ENCODE data around the gene MBOAT2. TPM values are rescaled to one million over a fixed set of nuclear protein-coding genes. Genes with fewer than 3 reads are reported as not detected.

Gene MBOAT2
- total and polyA plus RNA-seq, 2 experiments from 2014 or later, result 38.2 to 58.3 TPM

DNA sequence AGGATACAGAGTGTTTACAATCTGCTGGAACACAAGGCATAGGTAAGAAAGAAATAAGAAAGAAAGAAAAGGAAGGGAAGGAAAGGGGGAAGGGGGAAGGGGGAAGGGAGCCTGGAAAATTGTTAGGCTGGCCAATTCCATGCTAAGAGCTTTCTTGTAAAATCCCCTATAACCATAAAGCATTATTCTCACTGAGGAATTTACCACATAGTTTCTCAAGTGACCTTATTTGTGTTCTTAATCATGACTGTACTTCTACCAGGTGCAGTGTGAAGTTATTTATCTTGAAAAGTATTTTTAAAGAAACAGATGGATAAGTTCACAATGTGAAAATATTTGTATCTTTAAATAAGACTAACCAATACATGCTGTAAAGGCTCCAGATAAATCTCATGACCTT lies 126.9 kb downstream of the MBOAT2 start:
- TF ChIP-seq, protein P1, sequence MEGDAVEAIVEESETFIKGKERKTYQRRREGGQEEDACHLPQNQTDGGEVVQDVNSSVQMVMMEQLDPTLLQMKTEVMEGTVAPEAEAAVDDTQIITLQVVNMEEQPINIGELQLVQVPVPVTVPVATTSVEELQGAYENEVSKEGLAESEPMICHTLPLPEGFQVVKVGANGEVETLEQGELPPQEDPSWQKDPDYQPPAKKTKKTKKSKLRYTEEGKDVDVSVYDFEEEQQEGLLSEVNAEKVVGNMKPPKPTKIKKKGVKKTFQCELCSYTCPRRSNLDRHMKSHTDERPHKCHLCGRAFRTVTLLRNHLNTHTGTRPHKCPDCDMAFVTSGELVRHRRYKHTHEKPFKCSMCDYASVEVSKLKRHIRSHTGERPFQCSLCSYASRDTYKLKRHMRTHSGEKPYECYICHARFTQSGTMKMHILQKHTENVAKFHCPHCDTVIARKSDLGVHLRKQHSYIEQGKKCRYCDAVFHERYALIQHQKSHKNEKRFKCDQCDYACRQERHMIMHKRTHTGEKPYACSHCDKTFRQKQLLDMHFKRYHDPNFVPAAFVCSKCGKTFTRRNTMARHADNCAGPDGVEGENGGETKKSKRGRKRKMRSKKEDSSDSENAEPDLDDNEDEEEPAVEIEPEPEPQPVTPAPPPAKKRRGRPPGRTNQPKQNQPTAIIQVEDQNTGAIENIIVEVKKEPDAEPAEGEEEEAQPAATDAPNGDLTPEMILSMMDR (IDR thresholded peaks at IDR 0.05; ENCODE audit: low read depth, low read length), result no peak
- H3K27ac ChIP-seq, result no peak overlapping the region
- no peak overlapping the region for H3K4me3 ChIP-seq
- no peaks in the 10 kb centered on the region for H3K4me1 ChIP-seq (ENCODE audit: low read depth)
- no peaks in the 10 kb centered on the region for H3K9me3 ChIP-seq (ENCODE audit: low read depth)
- DNase-seq (ENCODE audit: low read depth in 1 of 2, low spot score in 1 of 2), result no peak
- no peaks in the 10 kb centered on the region for H3K27me3 ChIP-seq
- no peaks in the 10 kb centered on the region for H3K36me3 ChIP-seq

DNA sequence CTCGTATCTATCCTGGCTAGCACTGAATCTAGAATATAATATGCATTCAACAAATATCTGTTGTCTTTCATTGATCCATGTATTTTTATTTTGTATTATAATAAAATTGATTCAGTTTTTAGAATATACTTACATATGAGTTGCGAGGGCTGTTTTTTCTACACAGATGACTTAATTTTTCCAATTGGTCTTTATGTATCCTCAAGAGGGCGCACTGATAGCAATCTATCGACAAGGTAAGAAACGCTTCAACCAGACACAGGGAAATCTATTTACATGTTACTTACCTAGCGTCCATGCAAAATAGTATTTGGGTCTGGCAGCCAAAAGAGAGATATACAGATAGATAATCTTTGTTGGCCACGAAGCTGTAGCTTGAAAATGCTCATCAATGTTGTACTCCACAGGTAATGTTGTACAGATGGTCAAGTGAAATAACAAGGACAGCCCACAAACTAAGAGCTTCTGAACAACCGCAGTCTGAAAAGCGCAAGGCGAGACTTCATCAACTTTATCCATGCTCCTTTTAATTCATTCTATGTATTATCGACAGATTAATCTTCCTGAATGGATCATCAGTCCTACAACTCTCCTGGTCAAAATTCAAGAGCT lies 130.6 kb downstream of the MBOAT2 start:
- H3K4me1 ChIP-seq (ENCODE audit: low read depth), result no peaks in the 10 kb centered on the region
- H3K27ac ChIP-seq, result no peak overlapping the region
- no peak overlapping the region for H3K4me3 ChIP-seq
- H3K36me3 ChIP-seq, result no peaks in the 10 kb centered on the region
- DNase-seq (ENCODE audit: low read depth in 1 of 2, low spot score in 1 of 2), result peak; percentile 36 to 71
- TF ChIP-seq, protein P1 (IDR thresholded peaks at IDR 0.05; ENCODE audit: low read depth, low read length), result peak; percentile 61
- H3K27me3 ChIP-seq, result no peaks in the 10 kb centered on the region
- H3K9me3 ChIP-seq (ENCODE audit: low read depth), result no peaks in the 10 kb centered on the region

DNA sequence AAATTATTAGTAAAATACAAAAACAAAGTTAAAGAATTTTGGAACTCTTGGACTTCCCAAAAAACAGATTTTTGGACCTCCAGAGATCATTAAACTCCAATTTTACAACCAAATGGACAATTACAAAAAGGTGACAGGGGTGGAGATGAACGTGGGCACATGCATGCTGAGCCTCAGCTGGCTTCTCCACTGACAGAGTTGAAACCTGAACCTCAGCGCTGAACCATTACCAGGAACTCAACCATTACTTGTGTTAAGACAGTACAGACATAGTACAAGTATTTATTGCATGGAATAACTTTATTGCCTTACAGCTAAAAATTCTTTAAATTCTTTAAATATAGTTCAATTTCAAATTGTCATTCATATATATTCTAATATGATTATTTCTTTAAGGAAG lies 133.0 kb downstream of the MBOAT2 start:
- H3K27me3 ChIP-seq, result no peaks in the 10 kb centered on the region
- no peaks in the 10 kb centered on the region for H3K9me3 ChIP-seq (ENCODE audit: low read depth)
- H3K27ac ChIP-seq, result no peak overlapping the region
- TF ChIP-seq, protein P1 (IDR thresholded peaks at IDR 0.05; ENCODE audit: low read depth, low read length), result no peak
- H3K4me1 ChIP-seq (ENCODE audit: low read depth), result peaks cover 11% of the 10 kb centered on the region
- H3K36me3 ChIP-seq, result no peaks in the 10 kb centered on the region
- no peak overlapping the region for H3K4me3 ChIP-seq
- no peak for DNase-seq (ENCODE audit: low read depth in 1 of 2, low spot score in 1 of 2)

DNA sequence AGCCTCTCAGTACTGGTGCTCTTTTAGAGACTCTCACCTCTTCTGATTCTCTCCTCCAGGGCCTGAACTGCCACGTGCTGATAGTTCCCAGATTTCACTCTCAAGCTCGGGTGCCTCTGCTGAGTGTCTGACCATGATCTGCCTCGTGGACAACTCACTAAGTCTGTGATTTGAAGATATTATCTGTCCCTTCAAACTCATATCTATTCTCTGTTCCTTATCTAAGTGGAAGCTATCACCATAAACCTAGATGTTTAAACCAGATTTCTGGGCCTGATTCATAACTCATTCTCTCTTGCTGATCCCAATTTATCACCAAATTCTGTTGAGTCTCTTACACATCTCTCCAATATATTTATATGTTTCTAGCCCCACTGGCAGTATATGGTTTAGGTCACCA lies 136.1 kb downstream of the MBOAT2 start:
- no peak overlapping the region for H3K4me3 ChIP-seq
- peak overlapping the region; percentile 39 for H3K27ac ChIP-seq
- no peaks in the 10 kb centered on the region for H3K9me3 ChIP-seq (ENCODE audit: low read depth)
- peaks cover 11% of the 10 kb centered on the region for H3K4me1 ChIP-seq (ENCODE audit: low read depth)
- DNase-seq (ENCODE audit: low read depth in 1 of 2, low spot score in 1 of 2), result no peak
- no peaks in the 10 kb centered on the region for H3K36me3 ChIP-seq
- TF ChIP-seq, protein P1 (IDR thresholded peaks at IDR 0.05; ENCODE audit: low read depth, low read length), result no peak
- H3K27me3 ChIP-seq, result no peaks in the 10 kb centered on the region

DNA sequence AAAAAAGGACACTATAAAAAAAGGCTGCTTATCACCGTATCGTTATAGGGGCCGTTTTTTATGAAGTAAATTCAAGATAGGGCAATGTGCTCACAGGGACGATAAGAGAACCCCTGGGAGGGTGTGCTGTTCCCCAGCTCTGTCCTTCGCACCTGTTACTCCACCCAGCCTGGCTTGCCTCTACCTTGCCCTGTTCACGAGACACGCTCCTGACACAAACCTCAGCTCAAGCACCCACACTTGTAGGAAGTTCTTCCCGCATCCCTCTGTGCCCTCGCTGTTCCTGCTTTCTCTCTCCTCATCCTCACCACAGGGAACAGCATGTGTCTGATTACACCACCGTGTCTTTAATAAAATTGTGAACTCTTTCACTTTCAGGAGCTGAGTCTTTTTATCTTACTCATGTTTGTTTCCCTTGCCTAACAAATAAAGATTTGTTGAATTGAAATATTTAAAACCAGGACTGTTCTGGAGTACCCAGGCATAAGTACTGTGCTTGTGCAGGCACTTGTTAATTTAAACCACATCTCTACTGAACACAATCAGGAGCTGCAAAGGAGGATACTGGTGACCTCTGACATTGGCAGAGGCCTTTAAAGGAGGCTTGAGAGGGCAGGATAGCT lies 140.0 kb downstream of the MBOAT2 start:
- no peak overlapping the region for H3K27ac ChIP-seq
- TF ChIP-seq, protein P1 (IDR thresholded peaks at IDR 0.05; ENCODE audit: low read depth, low read length), result no peak
- H3K36me3 ChIP-seq, result no peaks in the 10 kb centered on the region
- H3K27me3 ChIP-seq, result no peaks in the 10 kb centered on the region
- no peak for DNase-seq (ENCODE audit: low read depth in 1 of 2, low spot score in 1 of 2)
- H3K4me3 ChIP-seq, result no peak overlapping the region
- peaks cover 21% of the 10 kb centered on the region for H3K4me1 ChIP-seq (ENCODE audit: low read depth)
- no peaks in the 10 kb centered on the region for H3K9me3 ChIP-seq (ENCODE audit: low read depth)

Measured in cardiac muscle cell (in vitro differentiated cells and primary cell).